HCT116 (cell line): ENCODE results near the gene PIGP. TPM values are rescaled to one million over a fixed set of nuclear protein-coding genes. Genes with fewer than 3 reads are reported as not detected.

Experiments used
- ATAC-seq: fragments of 200-7000 bp; cut with Tn5 transposase; 2 replicates; pipeline ENCODE4 v1.9.1; 2020; ENCODE audit warnings: mild to moderate bottlenecking, moderate library complexity
- BruUV-seq: library from RNA; stranded (reverse); fragments of 400-500 nt; replicated peaks from 2 replicates; lab custom pipeline; 2021; lab: Mats Ljungman, UMichigan
- CTCF ChIA-PET: fragments of 300-600 bp; sonication (Branson Sonifier 250); formaldehyde crosslinking; loops from one replicate; lab custom pipeline; 2021; ENCODE audit warnings: antibody characterized with exemption; lab: Charles Lee
- POLR2A ChIA-PET: fragments of 300-600, 350-600 bp; sonication (Branson Sonifier 250); formaldehyde crosslinking; loops from one replicate; lab custom pipeline; 2021; ENCODE audit warnings: antibody characterized with exemption; lab: Charles Lee
- RAD21 ChIA-PET, 2 experiments: fragments of 300-600 bp; sonication (Branson Sonifier 250); formaldehyde crosslinking; loops; one replicate each; lab custom pipeline; 2023; ENCODE audit warnings: low total read pairs in 2 of 2; ENCODE audit not compliant: uncharacterized antibody in 2 of 2, unreplicated experiment in 2 of 2, low non-redundant PET in 1 of 2; lab: Charles Lee
- DNase-seq: peaks from one replicate; pipeline ENCODE4 v3.0.0-alpha.2; 2010; ENCODE audit warnings: low read depth, low spot score
- H2AFZ ChIP-seq: fragments of 200-600 bp; shearing (Covaris generic), sonication (generic); 2 replicates; pipeline ENCODE4 v1.6.1; 2017; ENCODE audit warnings: low read depth, mixed run types, mixed read lengths, antibody characterized with exemption, low read length; ENCODE audit not compliant: poor library complexity, severe bottlenecking
- H3K27ac ChIP-seq: 2 replicates; pipeline ENCODE4 v1.5.1; 2012; ENCODE audit warnings: low read depth, low read length
- H3K27me3 ChIP-seq: fragments of 200-600 bp; sonication (generic); 2 replicates; pipeline ENCODE4 v1.6.1; 2016; ENCODE audit warnings: mixed run types, low read length, mixed read lengths; ENCODE audit not compliant: insufficient read depth
- H3K36me3 ChIP-seq, 2 experiments: fragments of 200-500 bp in 1 of 2; fragments of 200-600 bp in 1 of 2; sonication (Bioruptor generic) in 1 of 2; sonication (generic) in 1 of 2; 2 replicates each; pipeline versions ENCODE4 v1.5.1 to v1.6.1; 2014 to 2016; ENCODE audit warnings: low read length in 2 of 2, inconsistent platforms in 1 of 2, mixed read lengths in 1 of 2, mixed run types in 1 of 2; ENCODE audit not compliant: insufficient read depth in 2 of 2, control insufficient read depth in 1 of 2
- H3K4me1 ChIP-seq, 2 experiments: fragments of 200-600 bp in 1 of 2; sonication (generic) in 1 of 2; 2 replicates each; pipeline versions ENCODE4 v1.5.1 to v1.6.1; 2012 to 2017; ENCODE audit warnings: low read length in 2 of 2, inconsistent platforms in 1 of 2, mild to moderate bottlenecking in 1 of 2, mixed read lengths in 1 of 2, mixed run types in 1 of 2, moderate library complexity in 1 of 2; ENCODE audit not compliant: insufficient read depth in 2 of 2, control insufficient read depth in 1 of 2
- H3K4me2 ChIP-seq: fragments of 200-600 bp; sonication (generic); 2 replicates; pipeline ENCODE4 v1.6.1; 2017; ENCODE audit warnings: mixed run types, low read length, mixed read lengths
- H3K4me3 ChIP-seq, 2 experiments: fragments of 200-600 bp in 1 of 2; sonication (generic) in 1 of 2; replicated peaks in 1 of 2; 2 replicates each; pipeline ENCODE4 v1.5.1; 2011 to 2016; ENCODE audit warnings: low read length in 2 of 2, control low read depth in 1 of 2, low read depth in 1 of 2, mild to moderate bottlenecking in 1 of 2, mixed read lengths in 1 of 2, mixed run types in 1 of 2
- H3K79me2 ChIP-seq: fragments of 200-600 bp; sonication (generic); 2 replicates; pipeline ENCODE4 v1.6.1; 2017; ENCODE audit warnings: mild to moderate bottlenecking, mixed run types, low read length, moderate library complexity, mixed read lengths; ENCODE audit not compliant: insufficient read depth
- H3K9ac ChIP-seq: fragments of 200-600 bp; sonication (generic); 2 replicates; pipeline ENCODE4 v1.6.1; 2016; ENCODE audit warnings: low read length, mixed read lengths
- H3K9me2 ChIP-seq: fragments of 200-600 bp; sonication (generic), shearing (Covaris generic); 2 replicates; pipeline ENCODE4 v1.6.1; 2017; ENCODE audit warnings: mixed run types, mild to moderate bottlenecking, moderate library complexity; ENCODE audit not compliant: insufficient read depth
- H3K9me3 ChIP-seq, 2 experiments: fragments of 200-500 bp in 1 of 2; fragments of 200-600 bp in 1 of 2; sonication (Bioruptor generic) in 1 of 2; sonication (generic) in 1 of 2; 2 replicates each; pipeline ENCODE4 v1.6.1; 2014 to 2017; ENCODE audit warnings: low read length in 2 of 2, mixed read lengths in 2 of 2, inconsistent platforms in 1 of 2, low read depth in 1 of 2, mild to moderate bottlenecking in 1 of 2, mixed run types in 1 of 2, moderate library complexity in 1 of 2; ENCODE audit not compliant: control insufficient read depth in 1 of 2, insufficient read depth in 1 of 2
- H4K20me1 ChIP-seq: fragments of 200-600 bp; sonication (generic), shearing (Covaris generic); 2 replicates; pipeline ENCODE4 v1.6.1; 2017; ENCODE audit warnings: mixed run types, mild to moderate bottlenecking, moderate library complexity; ENCODE audit not compliant: insufficient read depth
- ATF3 ChIP-seq: IDR thresholded peaks from 2 replicates; pipeline ENCODE4 v1.6.1; 2012
- CEBPB ChIP-seq: IDR thresholded peaks from 2 replicates; pipeline ENCODE4 v1.6.1; 2012; ENCODE audit warnings: low read depth
- CTCF ChIP-seq, 3 experiments: fragments of 200-600 bp in 1 of 3; sonication (generic) in 1 of 3; IDR thresholded peaks in 2 of 3; conservative IDR thresholded peaks in 1 of 3; 2 replicates each; pipeline ENCODE4 v1.5.1; 2012 to 2017; ENCODE audit warnings: low read depth in 2 of 3, low read length in 2 of 3, antibody characterized with exemption in 1 of 3, borderline replicate concordance in 1 of 3, control low read depth in 1 of 3, mild to moderate bottlenecking in 1 of 3, mixed read lengths in 1 of 3, mixed run types in 1 of 3, moderate library complexity in 1 of 3; ENCODE audit not compliant: insufficient read depth in 1 of 3
- EGR1 ChIP-seq: IDR thresholded peaks from 2 replicates; pipeline ENCODE4 v1.6.1; 2012; ENCODE audit warnings: low read depth
- ELF1 ChIP-seq: IDR thresholded peaks from 2 replicates; pipeline ENCODE4 v1.6.1; 2012; ENCODE audit warnings: low read depth, borderline replicate concordance
- EZH2 ChIP-seq: fragments of 200-600 bp; sonication (generic); IDR thresholded peaks from 2 replicates; pipeline ENCODE4 v1.6.1; 2017; ENCODE audit warnings: antibody characterized with exemption, mixed run types
- EZH2phosphoT487 ChIP-seq: fragments of 200-600 bp; IDR thresholded peaks from 2 replicates; pipeline ENCODE4 v1.6.1; 2018; ENCODE audit warnings: antibody characterized with exemption, borderline replicate concordance
- FOSL1 ChIP-seq: IDR thresholded peaks from 2 replicates; pipeline ENCODE4 v1.6.1; 2012; ENCODE audit warnings: low read depth
- JUND ChIP-seq: IDR thresholded peaks from 2 replicates; pipeline ENCODE4 v1.6.1; 2012
- POLR2A ChIP-seq: IDR thresholded peaks from 2 replicates; pipeline ENCODE4 v1.7.0; 2011; ENCODE audit warnings: borderline replicate concordance; ENCODE audit not compliant: insufficient read depth, insufficient read length; ENCODE audit errors: extremely low read depth
- POLR2AphosphoS5 ChIP-seq: IDR thresholded peaks from 2 replicates; pipeline ENCODE4 v1.6.1; 2011; ENCODE audit warnings: mild to moderate bottlenecking, low read depth, low read length, moderate library complexity
- RAD21 ChIP-seq: IDR thresholded peaks from 2 replicates; pipeline ENCODE4 v1.6.1; 2012; ENCODE audit warnings: low read depth, mild to moderate bottlenecking
- SIN3A ChIP-seq: IDR thresholded peaks from 2 replicates; pipeline ENCODE4 v1.6.1; 2012; ENCODE audit warnings: low read depth
- SP1 ChIP-seq: IDR thresholded peaks from 2 replicates; pipeline ENCODE4 v1.6.1; 2012; ENCODE audit warnings: low read depth
- TCF7L2 ChIP-seq: IDR thresholded peaks from 2 replicates; pipeline ENCODE4 v1.7.0; 2011; ENCODE audit warnings: borderline replicate concordance, inconsistent platforms; ENCODE audit not compliant: insufficient read depth, insufficient read length; ENCODE audit errors: extremely low read depth
- YY1 ChIP-seq: IDR thresholded peaks from 2 replicates; pipeline ENCODE4 v1.6.1; 2011; ENCODE audit warnings: low read length, low read depth, moderate library complexity, mild to moderate bottlenecking; ENCODE audit not compliant: insufficient replicate concordance; ENCODE audit errors: extremely low read depth
- ZBTB33 ChIP-seq: IDR thresholded peaks from 2 replicates; pipeline ENCODE4 v1.6.1; 2011; ENCODE audit warnings: mild to moderate bottlenecking, low read length, moderate library complexity; ENCODE audit not compliant: insufficient replicate concordance; ENCODE audit errors: extremely low read depth
- ZFX ChIP-seq: fragments of 450-650 bp; IDR thresholded peaks from 2 replicates; pipeline ENCODE4 v1.6.1; 2017
- ZNF274 ChIP-seq: fragments of 200-500 bp; sonication (Bioruptor generic); IDR thresholded peaks from 2 replicates; pipeline ENCODE4 v1.6.1; 2014; ENCODE audit warnings: mild to moderate bottlenecking, low read depth, low read length, inconsistent platforms
- intact Hi-C: fragments of 100-400 bp; cut with micrococcal nuclease; formaldehyde crosslinking; loops from 2 replicates; pipeline ENCODE4 v1.10.0; 2022
- total RNA-seq: library from RNA; stranded (reverse); gene quantifications from one replicate; pipeline ENCODE4 v1.2.1, GENCODE V29; 2021; ENCODE audit not compliant: unreplicated experiment
- TF ChIP-seq, protein P1 (sequence below): IDR thresholded peaks from 2 replicates; pipeline ENCODE4 v1.6.1; 2012

The PIGP gene
- total RNA-seq, 1 experiment from 2014 or later, result 23.5 TPM

- TF ChIP-seq ATF3 (no peak), POLR2A (no peak), CTCF (IDR thresholded peaks at IDR 0.05 in 2 of 3, conservative IDR thresholded peaks at IDR 0.05 in 1 of 3; ENCODE audit: borderline replicate concordance in 1 of 3, insufficient read depth in 1 of 3, low read depth in 2 of 3, low read length in 2 of 3) (no peak), ZFX (no peak), ZBTB33 (no peak), EZH2phosphoT487 (no peak), SIN3A (no peak), FOSL1 (no peak)
Observed at GRCh38 chr21:37118187-37118826, 45.4 kb upstream of the PIGP start (continued).

- POLR2A ChIA-PET, result interaction anchor here (0.7 kb wide), 1 partner anchor 19 kb away, joined by 3 read pairs; no protein-coding TSS in a partner anchor
- peaks cover 3% of the 10 kb centered on the region; the same call in 1 of the 2 replicates for H4K20me1 ChIP-seq
- ATAC-seq, result no peak
Observed at GRCh38 chr21:37117204-37117603, 44.3 kb upstream of the PIGP start.

More at GRCh38 chr21:37117204-37117603, 44.3 kb upstream of the PIGP start:
- Histone ChIP-seq H3K4me2 (no peak overlapping the region), H3K36me3 (peaks cover 6 to 8% of the 10 kb centered on the region in 2 experiments; a peak in 3 of 4 replicates), H3K27me3 (no peaks in the 10 kb centered on the region), H3K4me3 (no peak overlapping the region), H3K9me3 (no peaks in the 10 kb centered on the region), H3K79me2 (peaks cover 4% of the 10 kb centered on the region; the same call in 1 of the 2 replicates), H2AFZ (no peak overlapping the region)
- no TSS peak for BruUV-seq
- RAD21 ChIA-PET, result no interaction called here
- TF ChIP-seq SIN3A (no peak), JUND (no peak), EGR1 (no peak), CEBPB (no peak), FOSL1 (no peak), RAD21 (no peak), YY1 (no peak), ZNF274 (no peak), EZH2phosphoT487 (no peak), ATF3 (no peak), TCF7L2 (no peak), POLR2AphosphoS5 (no peak), SP1 (no peak), ELF1 (no peak), POLR2A (no peak), EZH2 (no peak)
- TF ChIP-seq, protein P1, sequence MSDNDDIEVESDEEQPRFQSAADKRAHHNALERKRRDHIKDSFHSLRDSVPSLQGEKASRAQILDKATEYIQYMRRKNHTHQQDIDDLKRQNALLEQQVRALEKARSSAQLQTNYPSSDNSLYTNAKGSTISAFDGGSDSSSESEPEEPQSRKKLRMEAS, result no peak
- TF ChIP-seq, all 23 proteins: peak for 0
- no peak overlapping the region for H3K27ac ChIP-seq
- no peaks in the 10 kb centered on the region for H3K9me2 ChIP-seq
- H3K4me1 ChIP-seq, result peaks cover 0 to 12% of the 10 kb centered on the region in 2 experiments; a peak in 2 of 4 replicates
- no peak for DNase-seq
- intact Hi-C loops, result no loop called here
- no peak overlapping the region for H3K9ac ChIP-seq
- CTCF ChIA-PET, result no interaction called here
